IMR-90 (cell line): ENCODE data around the gene CBL. TPM values are rescaled to one million over a fixed set of nuclear protein-coding genes. Genes with fewer than 3 reads are reported as not detected.
A peak's percentile ranks its signal among the peaks of the same experiment; 100 is the strongest.

ENCODE experiments used
- ATAC-seq: fragments of 200-7000 bp; cut with Tn5 transposase; 2 replicates; pipeline ENCODE4 v1.9.1; 2020; ENCODE audit warnings: low read depth, mild to moderate bottlenecking, moderate library complexity
- BruUV-seq: library from RNA; stranded (reverse); fragments of 400-500 nt; replicated peaks from 2 replicates; lab custom pipeline; 2021; lab: Mats Ljungman, UMichigan
- CTCF ChIA-PET: fragments of 300-600 bp; formaldehyde crosslinking; extraction: SDS; loops from one replicate; lab custom pipeline; 2021; ENCODE audit warnings: antibody characterized with exemption; lab: Yijun Ruan, JAX
- POLR2A ChIA-PET: fragments of 300-600 bp; sonication (Branson Sonifier 250); formaldehyde crosslinking; loops from one replicate; lab custom pipeline; 2022; ENCODE audit warnings: antibody characterized with exemption; ENCODE audit not compliant: unreplicated experiment; lab: Charles Lee
- DNase-seq: peaks from one replicate; pipeline ENCODE4 v3.0.0; 2013
- H2AFZ ChIP-seq: replicated peaks from 2 replicates; pipeline ENCODE3; 2013; ENCODE audit warnings: low read length, mild to moderate bottlenecking; ENCODE audit not compliant: poor library complexity
- H2AK5ac ChIP-seq: 2 replicates; pipeline ENCODE4 v1.6.1; 2013; ENCODE audit warnings: low read depth, low read length, inconsistent platforms
- H2AK9ac ChIP-seq: replicated peaks from 2 replicates; pipeline ENCODE3; 2013; ENCODE audit warnings: mild to moderate bottlenecking, low read depth, low read length, moderate library complexity; ENCODE audit not compliant: poor library complexity
- H2BK120ac ChIP-seq: 2 replicates; pipeline ENCODE4 v1.6.1; 2013; ENCODE audit warnings: low read depth, low read length, inconsistent platforms
- H2BK15ac ChIP-seq: 3 replicates; pipeline ENCODE4 v1.6.1; 2013; ENCODE audit warnings: low read depth, low read length, inconsistent platforms
- H2BK20ac ChIP-seq: 2 replicates; pipeline ENCODE4 v1.6.1; 2013; ENCODE audit warnings: low read depth, mild to moderate bottlenecking, inconsistent platforms, low read length, moderate library complexity
- H2BK5ac ChIP-seq: 2 replicates; pipeline ENCODE4 v1.6.1; 2013; ENCODE audit warnings: mild to moderate bottlenecking, low read depth, low read length, inconsistent platforms; ENCODE audit not compliant: poor library complexity, severe bottlenecking
- H3K14ac ChIP-seq: replicated peaks from 2 replicates; pipeline ENCODE4 v1.6.1; 2013; ENCODE audit warnings: low read depth, low read length, inconsistent platforms
- H3K18ac ChIP-seq: 2 replicates; pipeline ENCODE4 v1.6.1; 2013; ENCODE audit warnings: low read depth, low read length, control low read depth
- H3K23ac ChIP-seq: 2 replicates; pipeline ENCODE4 v1.6.1; 2013; ENCODE audit warnings: low read depth, low read length, inconsistent platforms
- H3K27ac ChIP-seq: 2 replicates; pipeline ENCODE4 v1.5.1; 2013; ENCODE audit warnings: mild to moderate bottlenecking, control low read depth, low read length; ENCODE audit not compliant: insufficient read depth
- H3K27me3 ChIP-seq: 2 replicates; pipeline ENCODE4 v1.6.1; 2013; ENCODE audit warnings: low read length; ENCODE audit not compliant: control insufficient read depth, insufficient read depth
- H3K36me3 ChIP-seq: 2 replicates; pipeline ENCODE4 v1.6.1; 2013; ENCODE audit warnings: low read length, mixed read lengths; ENCODE audit not compliant: control insufficient read depth, insufficient read depth
- H3K4ac ChIP-seq: 2 replicates; pipeline ENCODE4 v1.6.1; 2013; ENCODE audit warnings: low read depth, low read length, inconsistent platforms
- H3K4me1 ChIP-seq: 2 replicates; pipeline ENCODE4 v1.6.1; 2013; ENCODE audit warnings: low read length, mixed read lengths; ENCODE audit not compliant: control insufficient read depth, insufficient read depth
- H3K4me2 ChIP-seq: 2 replicates; pipeline ENCODE4 v1.6.1; 2013; ENCODE audit warnings: low read depth, mild to moderate bottlenecking, control low read depth, low read length, moderate library complexity
- H3K4me3 ChIP-seq: 2 replicates; pipeline ENCODE4 v1.5.1; 2013; ENCODE audit warnings: low read depth, mild to moderate bottlenecking, control low read depth, low read length, moderate library complexity; ENCODE audit not compliant: insufficient read depth
- H3K56ac ChIP-seq: 2 replicates; pipeline ENCODE4 v1.6.1; 2013; ENCODE audit warnings: low read length, inconsistent platforms; ENCODE audit not compliant: insufficient read depth; ENCODE audit errors: extremely low read depth
- H3K79me1 ChIP-seq, 2 experiments: 2 replicates each; pipeline ENCODE4 v1.6.1; 2013; ENCODE audit warnings: low read length in 2 of 2, inconsistent platforms in 1 of 2, low read depth in 1 of 2
- H3K9ac ChIP-seq: 2 replicates; pipeline ENCODE4 v1.6.1; 2013; ENCODE audit warnings: low read depth, low read length, control low read depth
- H3K9me1 ChIP-seq: 2 replicates; pipeline ENCODE4 v1.6.1; 2013; ENCODE audit warnings: low read length, inconsistent platforms; ENCODE audit not compliant: insufficient read depth
- H3K9me3 ChIP-seq: 2 replicates; pipeline ENCODE4 v1.6.1; 2013; ENCODE audit warnings: low read length; ENCODE audit not compliant: control insufficient read depth, insufficient read depth
- H4K20me1 ChIP-seq: 2 replicates; pipeline ENCODE4 v1.6.1; 2013; ENCODE audit warnings: low read length, inconsistent platforms; ENCODE audit not compliant: insufficient read depth
- H4K5ac ChIP-seq: 2 replicates; pipeline ENCODE4 v1.6.1; 2013; ENCODE audit warnings: mild to moderate bottlenecking, low read depth, low read length, control low read depth
- H4K8ac ChIP-seq, 2 experiments: 2 replicates each; pipeline ENCODE4 v1.6.1; 2013; ENCODE audit warnings: low read depth in 2 of 2, low read length in 2 of 2, control low read depth in 1 of 2, inconsistent platforms in 1 of 2
- H4K91ac ChIP-seq: 2 replicates; pipeline ENCODE4 v1.6.1; 2013; ENCODE audit warnings: low read depth, low read length, inconsistent platforms; ENCODE audit not compliant: insufficient read depth
- BHLHE40 ChIP-seq: fragments of 150-350 bp; IDR thresholded peaks from 2 replicates; pipeline ENCODE4 v1.6.1; 2016; ENCODE audit warnings: mild to moderate bottlenecking, low read depth, low read length
- CEBPB ChIP-seq: IDR thresholded peaks from 2 replicates; pipeline ENCODE4 v1.6.1; 2012; ENCODE audit warnings: low read depth, low read length, improper control_type of control experiment
- CTCF ChIP-seq: conservative IDR thresholded peaks from 2 replicates; pipeline ENCODE4 v1.5.1; 2012; ENCODE audit warnings: mild to moderate bottlenecking, low read depth, low read length, improper control_type of control experiment
- ELK1 ChIP-seq: fragments of 150-350 bp; IDR thresholded peaks from 2 replicates; pipeline ENCODE4 v1.6.1; 2016; ENCODE audit warnings: low read depth, mild to moderate bottlenecking, low read length, moderate library complexity, borderline replicate concordance
- MAFK ChIP-seq: IDR thresholded peaks from 2 replicates; pipeline ENCODE4 v1.6.1; 2012; ENCODE audit warnings: low read depth, low read length, improper control_type of control experiment
- MAZ ChIP-seq: IDR thresholded peaks from 2 replicates; pipeline ENCODE4 v1.6.1; 2012; ENCODE audit warnings: low read depth, mild to moderate bottlenecking, low read length, improper control_type of control experiment, moderate library complexity, borderline replicate concordance
- MXI1 ChIP-seq: IDR thresholded peaks from 2 replicates; pipeline ENCODE4 v1.6.1; 2012; ENCODE audit warnings: low read depth, mild to moderate bottlenecking, low read length, moderate library complexity, borderline replicate concordance
- NFE2L2 ChIP-seq: fragments of 150-350 bp; IDR thresholded peaks from 2 replicates; pipeline ENCODE4 v1.6.1; 2016; ENCODE audit warnings: low read depth, mild to moderate bottlenecking, low read length
- POLR2A ChIP-seq: IDR thresholded peaks from 2 replicates; pipeline ENCODE4 v1.6.1; 2012; ENCODE audit warnings: mild to moderate bottlenecking, low read depth, low read length
- RAD21 ChIP-seq: IDR thresholded peaks from 2 replicates; pipeline ENCODE4 v1.6.1; 2012; ENCODE audit warnings: low read length, improper control_type of control experiment
- SMC3 ChIP-seq: fragments of 150-350 bp; IDR thresholded peaks from 2 replicates; pipeline ENCODE4 v1.6.1; 2016; ENCODE audit warnings: low read depth, mild to moderate bottlenecking, antibody characterized with exemption, low read length, moderate library complexity
- USF2 ChIP-seq: fragments of 150-350 bp; IDR thresholded peaks from 2 replicates; pipeline ENCODE4 v1.6.1; 2017; ENCODE audit warnings: mild to moderate bottlenecking, antibody characterized with exemption, low read length, low read depth
- WGBS, 2 experiments: methylation state at CpG; one replicate each; pipeline versions ENCODE4 v1.1.5 to v1.1.7; 2013; ENCODE audit warnings: missing lambda C conversion rate in 2 of 2; ENCODE audit not compliant: insufficient read length in 1 of 2; ENCODE audit errors: extremely low coverage in 2 of 2; 5-methylcytosine and 5-hydroxymethylcytosine counted together
- dilution Hi-C: fragments of 300-500 bp; cut with HindIII; formaldehyde crosslinking; loops from one replicate; pipeline ENCODE4 v1.14.3; 2018; ENCODE audit warnings: low sequenced_read_pairs; ENCODE audit not compliant: unreplicated experiment
- in situ Hi-C: fragments of 300-500 bp; cut with MboI; formaldehyde crosslinking; loops from 3 replicates; pipeline ENCODE4 v1.14.3; 2019; ENCODE audit warnings: low sequenced_read_pairs, inconsistent platforms, mixed read lengths
- intact Hi-C: fragments of 100-400 bp; cut with micrococcal nuclease; formaldehyde crosslinking; loops from 2 replicates; pipeline ENCODE4 v1.10.0; 2022
- polyA plus RNA-seq, 3 experiments: library from polyadenylated mRNA; depleted of rRNA; stranded (reverse); fragments of >200 nt; gene quantifications; 2 replicates each; pipeline ENCODE4 v1.2.3, GENCODE V29; 2012; ENCODE audit warnings: low replicate concordance in 1 of 3
- total RNA-seq: library from RNA; depleted of rRNA; stranded (reverse); fragments of >200 nt; gene quantifications from 2 replicates; pipeline ENCODE4 v1.2.3, GENCODE V29; 2012

Gene CBL
- total and polyA plus RNA-seq, 2 of the 4 experiments (the other 2 are of a cell fraction): 6.1 to 11.8 TPM

- no peak for TF ChIP-seq CTCF
- no peak for TF ChIP-seq MAFK
- TF ChIP-seq NFE2L2: no peak
- peak; percentile 85 for TF ChIP-seq POLR2A
- no peak for TF ChIP-seq CEBPB
- no peak for TF ChIP-seq USF2
- TF ChIP-seq ELK1: no peak
- no peak for TF ChIP-seq SMC3
- TF ChIP-seq RAD21: no peak
- peak; percentile 33; the same call in 1 of the 2 replicates for TF ChIP-seq MAZ
- no peak for TF ChIP-seq BHLHE40
- no peak for TF ChIP-seq MXI1
- H2BK5ac ChIP-seq: peak within 1 kb of the TSS; percentile 79
- H3K4me1 ChIP-seq: peaks cover 49% of the 10 kb centered on the region
- H3K9me1 ChIP-seq: peaks cover 26% of the 10 kb centered on the region
- H2AK5ac ChIP-seq: peak within 1 kb of the TSS; percentile 87
- no peaks in the 10 kb centered on the region for H3K27me3 ChIP-seq
- H3K36me3 ChIP-seq: peaks cover 20% of the 10 kb centered on the region
- peak within 1 kb of the TSS; percentile 81 for H3K9ac ChIP-seq
- H4K8ac ChIP-seq: peak within 1 kb of the TSS; percentile 28 to 77
- in situ Hi-C loops (no loop called here), intact Hi-C loops (no loop called here), dilution Hi-C loops (no loop called here)
- no peaks in the 10 kb centered on the region for H3K9me3 ChIP-seq
- peaks cover 11 to 63% of the 10 kb centered on the region in 2 experiments; a peak in 3 of 4 replicates for H3K79me1 ChIP-seq
- no peak within 1 kb of the TSS; the same call in 1 of the 2 replicates for H3K18ac ChIP-seq
- DNase-seq: peak; percentile 48
- 1% methylated on average over 44 of the region's 74 CpGs; no CpG with 5 or more reads in 1 of the 2 experiments for WGBS, 2 experiments
- peak within 1 kb of the TSS; percentile 98 for H2AK9ac ChIP-seq
- peak within 1 kb of the TSS; percentile 87 for H3K4me3 ChIP-seq
- peak; percentile 41 for ATAC-seq
- no TSS peak for BruUV-seq
- peak within 1 kb of the TSS; percentile 86 for H3K4ac ChIP-seq
- peak within 1 kb of the TSS; percentile 69 for H3K23ac ChIP-seq
- H3K4me2 ChIP-seq: peak within 1 kb of the TSS; percentile 71
- H3K27ac ChIP-seq: peak within 1 kb of the TSS; percentile 69
- H3K56ac ChIP-seq: peak within 1 kb of the TSS; percentile 57
- H2BK15ac ChIP-seq: peak within 1 kb of the TSS; percentile 39; the same call in 2 of the 3 replicates
- POLR2A ChIA-PET: interaction anchor here (1.6 kb wide), 1 partner anchor 21 kb away, joined by 8 read pairs; no protein-coding TSS in a partner anchor
- H4K91ac ChIP-seq: peak within 1 kb of the TSS; percentile 91
- H2AFZ ChIP-seq: peak within 1 kb of the TSS; percentile 93
- H2BK20ac ChIP-seq: peak within 1 kb of the TSS; percentile 60
- peak within 1 kb of the TSS; percentile 92 for H3K14ac ChIP-seq
- CTCF ChIA-PET: interaction anchor here (0.9 to 2.1 kb wide), 2 partner anchors 21 to 59 kb away, joined by 3 to 6 read pairs; no protein-coding TSS in a partner anchor
- H4K5ac ChIP-seq: peak within 1 kb of the TSS; percentile 8; the same call in 1 of the 2 replicates
- peaks cover 19% of the 10 kb centered on the region for H4K20me1 ChIP-seq
- peak within 1 kb of the TSS; percentile 73 for H2BK120ac ChIP-seq
Measured at GRCh38 chr11:119316729-119317591, 110.8 kb downstream of the CBL start, which contains the start of gene MCAM. TSS of gene MCAM (minus strand) at chr11:119317130. CDS start at chr11:119317101, 29 bp downstream.
